ENCODE results near the gene RHBDD2. TPM values are rescaled to one million over a fixed set of nuclear protein-coding genes. Genes with fewer than 3 reads are reported as not detected.
A peak's percentile ranks its signal among the peaks of the same experiment; 100 is the strongest.
"Not testable (repeated sequence)": the region's sequence is repeated elsewhere in the genome, so short reads cannot be mapped to it uniquely, and the experiment has no call there.

Gene RHBDD2
- total and polyA plus RNA-seq, 2 experiments from 2014 or later = 28.1 to 62.2 TPM

DNA sequence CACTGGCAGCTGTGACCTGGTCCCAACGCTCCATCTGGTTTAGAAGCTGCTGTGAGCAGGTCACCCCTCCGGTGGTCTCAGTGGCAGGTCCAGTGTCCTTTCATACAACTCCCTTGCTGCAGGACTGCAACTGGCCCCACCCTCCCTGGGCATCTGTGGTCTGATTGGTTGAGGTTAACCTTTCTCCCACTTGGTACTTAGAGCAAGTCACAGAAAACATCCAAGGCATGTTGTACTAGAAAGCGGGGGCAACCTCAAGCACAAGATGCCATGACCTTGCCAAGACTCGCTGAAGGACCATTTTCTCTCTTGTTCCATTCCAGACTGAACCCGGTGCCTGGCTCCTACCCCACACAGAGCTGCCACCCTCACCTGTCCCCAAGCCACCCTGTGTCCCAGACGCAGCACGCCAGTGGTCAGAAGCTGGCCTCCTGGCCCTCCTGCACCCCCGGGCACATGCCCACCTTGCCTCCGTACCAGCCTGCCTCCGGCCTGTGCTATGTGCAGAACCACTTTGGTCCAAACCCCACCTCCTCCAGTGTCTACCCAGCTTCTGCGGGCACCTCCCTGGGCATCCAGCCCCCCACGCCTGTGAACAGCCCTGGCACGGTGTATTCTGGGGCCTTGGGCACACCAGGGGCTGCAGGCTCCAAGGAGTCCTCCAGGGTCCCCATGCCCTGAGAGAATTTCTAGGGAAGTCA is 9.0 kb downstream of the RHBDD2 start:
- no peak for DNase-seq
- in situ Hi-C loops (cut with MboI) = no loop called here

DNA sequence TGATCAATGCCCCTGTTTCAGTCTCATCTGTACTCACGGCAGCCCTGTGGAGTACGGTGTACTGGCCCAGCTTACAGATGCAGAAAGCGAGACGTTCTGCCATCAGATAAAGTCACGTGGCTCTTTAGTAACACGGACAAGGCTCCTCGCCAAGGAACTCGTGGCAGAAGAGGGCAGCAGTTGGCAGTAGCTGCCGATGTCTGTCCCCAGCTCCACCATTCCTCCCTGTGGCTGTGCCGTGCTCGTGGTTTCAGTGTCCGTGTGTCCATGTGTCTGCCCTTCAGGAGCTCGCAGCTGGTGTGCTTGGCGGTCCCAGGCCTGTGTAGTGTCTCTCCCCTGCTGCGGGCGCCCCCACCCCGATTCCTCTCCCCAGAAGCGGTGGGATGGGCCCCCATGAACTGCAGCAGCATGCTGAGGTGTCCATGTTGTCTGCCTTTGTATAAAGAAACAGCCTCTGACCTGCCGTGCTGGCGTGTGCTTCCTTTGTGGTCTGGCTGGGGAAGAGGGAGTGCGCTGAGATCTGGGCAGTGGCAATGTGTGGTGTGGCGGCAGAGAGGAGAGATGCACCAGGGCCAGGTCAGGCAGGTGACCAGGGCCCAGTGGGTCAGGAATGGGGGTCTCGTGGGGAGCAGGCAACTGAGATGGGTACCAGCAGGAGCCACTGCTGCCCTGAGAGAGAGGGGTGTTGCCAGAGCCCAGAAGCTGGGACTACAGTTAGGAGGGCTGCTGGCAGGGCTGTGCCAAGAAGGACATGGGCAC is 9.8 kb downstream of the RHBDD2 start:
- Histone ChIP-seq H3K9me3 (ENCODE audit: low read depth) (no peaks in the 10 kb centered on the region), H3K9ac (no peak overlapping the region), H2AFZ (no peak overlapping the region), H3K27ac (no peak overlapping the region), H3K9me2 (ENCODE audit: insufficient read depth) (no peaks in the 10 kb centered on the region), H3K36me3 (ENCODE audit: low read depth) (no peaks in the 10 kb centered on the region), H3K4me3 (no peak overlapping the region), H3K4me1 (ENCODE audit: insufficient read depth) (no peaks in the 10 kb centered on the region), H3K79me2 (ENCODE audit: insufficient read depth) (no peaks in the 10 kb centered on the region), H3K4me2 (ENCODE audit: unreplicated experiment) (no peak overlapping the region), H3F3A (ENCODE audit: insufficient read depth) (no peaks in the 10 kb centered on the region), H3K27me3 (replicated peaks; ENCODE audit: insufficient read depth) (no peaks in the 10 kb centered on the region), H4K20me1 (ENCODE audit: insufficient read depth) (no peaks in the 10 kb centered on the region)
- 83 to 84% methylated on average over 23 of the region's 23 CpGs for WGBS, 2 experiments (ENCODE audit: low coverage in 1 of 2, low lambda C conversion rate in 2 of 2, missing lambda C conversion rate in 2 of 2)
- in situ Hi-C loops (cut with MboI) = no loop called here
- DNase-seq = no peak
- no peak for TF ChIP-seq EZH2 (IDR thresholded peaks at IDR 0.05; ENCODE audit: insufficient read depth, poor library complexity, severe bottlenecking)
- no peak for TF ChIP-seq EZH2phosphoT487 (IDR thresholded peaks at IDR 0.05; ENCODE audit: insufficient read depth, low read depth)

More for the DNA sequence above, 9.0 kb downstream of the RHBDD2 start:
- Histone ChIP-seq H3F3A (ENCODE audit: insufficient read depth) (no peaks in the 10 kb centered on the region), H2AFZ (no peak overlapping the region), H3K4me1 (ENCODE audit: insufficient read depth) (no peaks in the 10 kb centered on the region), H3K79me2 (ENCODE audit: insufficient read depth) (no peaks in the 10 kb centered on the region), H3K9me3 (ENCODE audit: low read depth) (no peaks in the 10 kb centered on the region), H3K27me3 (replicated peaks; ENCODE audit: insufficient read depth) (no peaks in the 10 kb centered on the region), H3K27ac (no peak overlapping the region), H3K9ac (no peak overlapping the region), H3K36me3 (ENCODE audit: low read depth) (no peaks in the 10 kb centered on the region; the same call in 1 of the 2 replicates), H4K20me1 (ENCODE audit: insufficient read depth) (no peaks in the 10 kb centered on the region), H3K4me3 (no peak overlapping the region), H3K4me2 (ENCODE audit: unreplicated experiment) (no peak overlapping the region), H3K9me2 (ENCODE audit: insufficient read depth) (no peaks in the 10 kb centered on the region)
- TF ChIP-seq EZH2 (IDR thresholded peaks at IDR 0.05; ENCODE audit: insufficient read depth, poor library complexity, severe bottlenecking) = no peak
- TF ChIP-seq EZH2phosphoT487 (IDR thresholded peaks at IDR 0.05; ENCODE audit: insufficient read depth, low read depth) = no peak
- WGBS, 2 experiments (ENCODE audit: low coverage in 1 of 2, low lambda C conversion rate in 2 of 2, missing lambda C conversion rate in 2 of 2) = 88% methylated on average over 13 of the region's 13 CpGs

DNA sequence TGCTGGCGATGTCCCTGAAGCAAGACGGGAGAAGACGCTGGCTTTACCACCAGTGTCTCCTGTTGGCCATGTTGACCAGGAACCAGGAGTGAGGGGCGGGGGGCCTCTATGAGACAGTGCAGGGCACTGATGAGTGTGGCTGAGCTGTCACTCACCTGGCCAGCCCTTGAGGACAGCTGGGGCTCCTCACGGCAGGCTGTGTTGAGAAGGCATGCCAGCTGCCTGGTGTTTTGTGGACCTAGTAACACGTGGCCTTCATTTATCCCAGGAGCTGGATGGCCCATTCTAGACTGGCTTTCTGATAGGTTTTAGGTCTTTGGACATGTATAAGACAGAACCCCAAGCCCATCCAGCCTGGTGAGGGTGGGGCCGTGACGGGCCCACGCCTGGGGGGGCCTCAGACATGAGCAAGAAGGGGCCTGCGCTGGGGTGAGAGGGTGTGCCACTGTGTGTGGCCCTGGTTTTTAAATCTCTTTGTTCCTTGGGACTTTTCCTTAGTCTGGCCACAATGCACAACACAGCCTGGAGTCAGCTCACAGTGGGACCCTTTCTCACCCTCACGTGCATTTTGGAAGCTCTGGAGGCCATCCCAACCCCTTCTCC is 10.5 kb downstream of the RHBDD2 start:
- Histone ChIP-seq H3K27me3 (replicated peaks; ENCODE audit: insufficient read depth) (no peaks in the 10 kb centered on the region), H3K4me1 (ENCODE audit: insufficient read depth) (no peaks in the 10 kb centered on the region), H3K4me3 (no peak overlapping the region), H2AFZ (no peak overlapping the region), H3K9ac (no peak overlapping the region), H3K4me2 (ENCODE audit: unreplicated experiment) (no peak overlapping the region), H3K9me2 (ENCODE audit: insufficient read depth) (no peaks in the 10 kb centered on the region), H3K36me3 (ENCODE audit: low read depth) (no peaks in the 10 kb centered on the region), H3F3A (ENCODE audit: insufficient read depth) (no peaks in the 10 kb centered on the region), H4K20me1 (ENCODE audit: insufficient read depth) (no peaks in the 10 kb centered on the region), H3K27ac (0 out of 2 replicates have a peak overlapping the region, but pooled peaks have one; percentile 25), H3K79me2 (ENCODE audit: insufficient read depth) (no peaks in the 10 kb centered on the region), H3K9me3 (ENCODE audit: low read depth) (no peaks in the 10 kb centered on the region)
- TF ChIP-seq EZH2phosphoT487 (IDR thresholded peaks at IDR 0.05; ENCODE audit: insufficient read depth, low read depth) (no peak), EZH2 (IDR thresholded peaks at IDR 0.05; ENCODE audit: insufficient read depth, poor library complexity, severe bottlenecking) (no peak)
- 87% methylated on average over 11 of the region's 11 CpGs for WGBS, 2 experiments (ENCODE audit: low coverage in 1 of 2, low lambda C conversion rate in 2 of 2, missing lambda C conversion rate in 2 of 2)
- no peak for DNase-seq
- in situ Hi-C loops (cut with MboI) = no loop called here

DNA sequence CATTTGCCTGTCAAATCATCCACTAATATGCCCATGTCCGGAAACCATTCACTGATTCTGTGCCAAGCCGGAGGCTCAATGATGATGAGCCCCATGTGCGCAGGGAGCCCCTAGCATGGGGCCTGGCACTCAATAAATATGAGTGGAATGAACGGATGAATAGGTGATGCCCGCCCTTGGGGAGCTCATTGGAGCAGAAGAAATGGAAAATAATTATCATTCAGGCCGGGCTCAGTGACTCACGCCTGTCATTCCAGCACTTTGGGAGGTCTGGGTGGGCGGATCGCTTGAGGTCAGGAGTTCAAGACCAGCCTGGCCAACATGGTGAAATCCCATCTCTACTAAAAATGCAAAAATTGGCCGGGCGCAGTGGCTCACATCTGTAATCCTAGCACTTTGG is 11.0 kb downstream of the RHBDD2 start:
- Histone ChIP-seq H3K36me3 (ENCODE audit: low read depth) (no peaks in the 10 kb centered on the region), H3K9me3 (ENCODE audit: low read depth) (no peaks in the 10 kb centered on the region), H4K20me1 (ENCODE audit: insufficient read depth) (no peaks in the 10 kb centered on the region), H3K27ac (0 out of 2 replicates have a peak overlapping the region, but pooled peaks have one; percentile 25), H3K4me2 (ENCODE audit: unreplicated experiment) (no peak overlapping the region), H3K79me2 (ENCODE audit: insufficient read depth) (no peaks in the 10 kb centered on the region), H3K4me1 (ENCODE audit: insufficient read depth) (no peaks in the 10 kb centered on the region), H3F3A (ENCODE audit: insufficient read depth) (no peaks in the 10 kb centered on the region), H3K9me2 (ENCODE audit: insufficient read depth) (no peaks in the 10 kb centered on the region), H3K4me3 (no peak overlapping the region), H2AFZ (no peak overlapping the region), H3K27me3 (replicated peaks; ENCODE audit: insufficient read depth) (no peaks in the 10 kb centered on the region), H3K9ac (no peak overlapping the region)
- no peak for TF ChIP-seq EZH2phosphoT487 (IDR thresholded peaks at IDR 0.05; ENCODE audit: insufficient read depth, low read depth)
- TF ChIP-seq EZH2 (IDR thresholded peaks at IDR 0.05; ENCODE audit: insufficient read depth, poor library complexity, severe bottlenecking) = no peak
- 48 to 50% methylated on average over 11 of the region's 11 CpGs for WGBS, 2 experiments (ENCODE audit: low coverage in 1 of 2, low lambda C conversion rate in 2 of 2, missing lambda C conversion rate in 2 of 2)
- in situ Hi-C loops (cut with MboI) = no loop called here
- peak; percentile 74 for DNase-seq

DNA sequence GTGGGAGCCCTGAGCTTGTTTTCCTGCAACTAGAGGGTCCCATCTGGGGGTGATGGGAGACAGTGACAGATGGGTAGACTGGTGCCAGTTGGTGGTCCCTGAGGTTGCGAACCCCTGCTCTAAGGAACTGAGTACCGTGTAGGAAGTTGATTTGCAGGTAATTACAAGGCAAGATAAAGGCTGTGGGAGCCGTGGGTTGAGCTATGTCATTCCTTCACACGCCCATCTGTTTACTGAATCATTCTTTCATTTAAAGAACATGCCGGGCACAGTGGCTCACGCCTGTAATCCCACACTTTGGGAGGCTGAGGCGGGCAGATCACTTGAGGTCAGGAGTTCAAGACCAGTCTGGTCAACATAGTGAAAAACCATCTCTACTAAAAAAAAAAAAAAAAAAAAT is 12.4 kb downstream of the RHBDD2 start:
- H3F3A ChIP-seq (ENCODE audit: insufficient read depth); H3K4me1 ChIP-seq (ENCODE audit: insufficient read depth); H3K9me2 ChIP-seq (ENCODE audit: insufficient read depth); H3K27ac ChIP-seq; H3K9ac ChIP-seq; H3K9me3 ChIP-seq (ENCODE audit: low read depth); H3K27me3 ChIP-seq (replicated peaks; ENCODE audit: insufficient read depth); H3K4me3 ChIP-seq; H3K36me3 ChIP-seq (ENCODE audit: low read depth); H4K20me1 ChIP-seq (ENCODE audit: insufficient read depth); H3K4me2 ChIP-seq (ENCODE audit: unreplicated experiment); H3K79me2 ChIP-seq (ENCODE audit: insufficient read depth); DNase-seq; in situ Hi-C loops (cut with MboI); H2AFZ ChIP-seq: not testable (repeated sequence)
- WGBS, 2 experiments (ENCODE audit: low coverage in 1 of 2, low lambda C conversion rate in 2 of 2, missing lambda C conversion rate in 2 of 2) = 84 to 85% methylated on average over 7 of the region's 7 CpGs

Measured in GM23248 (cell line).